ENCODE data around the gene NBAS. TPM values are rescaled to one million over a fixed set of nuclear protein-coding genes. Genes with fewer than 3 reads are reported as not detected.

NBAS gene
- total and polyA plus RNA-seq, 2 experiments from 2014 or later: 21.2 to 51.8 TPM

DNA sequence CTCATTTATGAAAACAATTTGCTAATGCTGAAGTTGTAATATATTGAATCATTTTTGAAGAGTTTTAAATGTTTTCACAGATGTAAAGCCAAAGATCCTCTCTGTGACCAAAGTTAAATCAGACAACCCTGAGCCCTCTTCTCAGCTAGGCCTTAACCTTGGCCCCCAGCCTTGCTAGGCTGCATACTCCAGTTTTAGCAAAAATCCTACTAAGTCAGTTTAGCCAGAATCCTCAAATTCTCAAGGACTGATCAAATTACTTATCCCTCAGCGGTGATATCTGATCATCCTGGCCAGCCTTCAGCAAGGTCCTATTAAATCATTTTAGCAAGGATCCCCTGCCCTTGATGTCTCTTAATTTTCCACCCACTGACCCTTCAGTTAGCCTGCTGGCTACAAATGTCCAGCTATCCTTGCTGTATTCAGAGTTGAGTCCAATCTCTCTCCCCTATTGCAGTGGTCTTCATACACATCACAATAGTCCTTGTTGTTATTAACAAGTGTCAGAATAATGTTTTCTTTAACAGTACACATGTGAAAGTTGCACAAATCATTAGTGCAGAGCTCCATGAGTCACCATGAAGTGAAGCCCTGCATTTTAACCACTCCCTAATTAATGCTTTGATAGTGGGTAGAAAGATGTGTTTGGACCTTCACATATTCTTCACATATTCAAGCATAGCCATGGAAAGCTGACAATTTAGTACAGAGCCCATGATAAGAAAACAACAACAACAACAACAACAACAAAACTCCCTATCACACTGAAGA lies 206.4 kb downstream of the NBAS start:
- no peak overlapping the region for H2AFZ ChIP-seq
- H3K36me3 ChIP-seq (ENCODE audit: low read depth): peaks cover 18% of the 10 kb centered on the region
- peaks cover 9% of the 10 kb centered on the region for H3K79me2 ChIP-seq (ENCODE audit: insufficient read depth)
- in situ Hi-C loops (cut with MboI): no loop called here
- H3K9me2 ChIP-seq (ENCODE audit: insufficient read depth): no peaks in the 10 kb centered on the region
- H3K9me3 ChIP-seq (ENCODE audit: low read depth): no peaks in the 10 kb centered on the region
- H3K4me3 ChIP-seq: no peak overlapping the region
- TF ChIP-seq EZH2 (IDR thresholded peaks at IDR 0.05; ENCODE audit: insufficient read depth, poor library complexity, severe bottlenecking) (no peak), EZH2phosphoT487 (IDR thresholded peaks at IDR 0.05; ENCODE audit: insufficient read depth, low read depth) (no peak)
- WGBS, 2 experiments (ENCODE audit: low coverage in 1 of 2, low lambda C conversion rate in 2 of 2, missing lambda C conversion rate in 2 of 2): 48 to 75% methylated on average over 1 of the region's 1 CpG
- H3F3A ChIP-seq (ENCODE audit: insufficient read depth): peaks cover 11% of the 10 kb centered on the region
- H3K9ac ChIP-seq: no peak overlapping the region
- peak; percentile 24 for DNase-seq
- no peak overlapping the region for H3K27ac ChIP-seq
- no peak overlapping the region for H3K4me2 ChIP-seq (ENCODE audit: unreplicated experiment)
- H4K20me1 ChIP-seq (ENCODE audit: insufficient read depth): no peaks in the 10 kb centered on the region
- peaks cover 11% of the 10 kb centered on the region for H3K4me1 ChIP-seq (ENCODE audit: insufficient read depth)
- H3K27me3 ChIP-seq (replicated peaks; ENCODE audit: insufficient read depth): no peaks in the 10 kb centered on the region

DNA sequence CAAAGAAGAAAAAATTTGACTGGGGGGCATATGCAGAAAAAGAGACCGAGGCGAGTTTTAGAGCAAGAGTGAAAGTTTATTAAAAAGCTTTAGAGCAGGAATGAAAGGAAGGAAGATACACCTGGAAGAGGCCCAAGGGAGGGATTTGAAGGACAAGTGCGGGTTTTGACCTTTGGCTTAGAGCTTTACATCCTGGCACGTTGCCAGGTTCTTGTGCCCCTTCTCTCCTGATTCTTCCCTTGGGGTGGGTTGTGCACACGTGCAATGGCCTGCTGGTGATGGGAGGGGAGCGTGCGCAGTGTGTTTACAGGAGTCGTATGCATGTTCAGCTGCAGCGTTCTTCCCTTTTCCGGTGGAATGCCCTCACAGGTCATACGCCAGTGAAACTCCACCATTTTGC lies 208.8 kb downstream of the NBAS start:
- no peak overlapping the region for H2AFZ ChIP-seq
- peaks cover 6% of the 10 kb centered on the region for H3K79me2 ChIP-seq (ENCODE audit: insufficient read depth)
- no peaks in the 10 kb centered on the region for H3K9me2 ChIP-seq (ENCODE audit: insufficient read depth)
- DNase-seq: no peak
- H3F3A ChIP-seq (ENCODE audit: insufficient read depth): no peaks in the 10 kb centered on the region
- no peak for TF ChIP-seq EZH2 (IDR thresholded peaks at IDR 0.05; ENCODE audit: insufficient read depth, poor library complexity, severe bottlenecking)
- TF ChIP-seq EZH2phosphoT487 (IDR thresholded peaks at IDR 0.05; ENCODE audit: insufficient read depth, low read depth): no peak
- no peaks in the 10 kb centered on the region for H3K27me3 ChIP-seq (replicated peaks; ENCODE audit: insufficient read depth)
- in situ Hi-C loops (cut with MboI): no loop called here
- no peaks in the 10 kb centered on the region for H4K20me1 ChIP-seq (ENCODE audit: insufficient read depth)
- no peak overlapping the region for H3K4me2 ChIP-seq (ENCODE audit: unreplicated experiment)
- peaks cover 18% of the 10 kb centered on the region for H3K36me3 ChIP-seq (ENCODE audit: low read depth)
- WGBS, 2 experiments (ENCODE audit: low coverage in 1 of 2, low lambda C conversion rate in 2 of 2, missing lambda C conversion rate in 2 of 2): 87 to 90% methylated on average over 11 of the region's 11 CpGs
- H3K27ac ChIP-seq: no peak overlapping the region
- no peak overlapping the region for H3K9ac ChIP-seq
- H3K4me3 ChIP-seq: no peak overlapping the region
- no peaks in the 10 kb centered on the region for H3K4me1 ChIP-seq (ENCODE audit: insufficient read depth)
- no peaks in the 10 kb centered on the region for H3K9me3 ChIP-seq (ENCODE audit: low read depth)

DNA sequence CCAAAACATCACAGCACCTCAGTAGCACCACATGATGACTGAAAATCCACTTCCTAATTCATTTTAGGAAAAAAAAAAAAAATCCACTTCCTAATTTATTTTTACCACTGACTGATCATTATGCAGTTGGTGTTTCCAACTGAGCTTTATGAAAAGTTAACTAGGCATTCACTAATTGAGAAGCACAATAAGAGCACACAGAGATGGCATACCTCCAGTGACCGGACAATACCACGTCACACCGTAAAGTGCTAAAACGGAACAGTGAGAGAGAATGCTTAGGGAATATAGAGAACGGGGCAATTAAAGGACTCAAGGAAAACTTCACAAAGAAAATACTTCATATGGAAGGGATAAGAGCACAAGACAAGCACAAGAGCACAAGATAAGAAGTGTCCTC lies 212.5 kb downstream of the NBAS start:
- Histone ChIP-seq H3K9me2 (ENCODE audit: insufficient read depth) (no peaks in the 10 kb centered on the region), H3K4me2 (ENCODE audit: unreplicated experiment) (no peak overlapping the region), H3K9me3 (ENCODE audit: low read depth) (no peaks in the 10 kb centered on the region), H3K36me3 (ENCODE audit: low read depth) (peaks cover 15% of the 10 kb centered on the region; the same call in 1 of the 2 replicates), H3K4me3 (no peak overlapping the region), H3K9ac (no peak overlapping the region), H3K79me2 (ENCODE audit: insufficient read depth) (peaks cover 5% of the 10 kb centered on the region), H3F3A (ENCODE audit: insufficient read depth) (no peaks in the 10 kb centered on the region), H3K27ac (no peak overlapping the region), H2AFZ (no peak overlapping the region), H3K4me1 (ENCODE audit: insufficient read depth) (no peaks in the 10 kb centered on the region), H3K27me3 (replicated peaks; ENCODE audit: insufficient read depth) (no peaks in the 10 kb centered on the region), H4K20me1 (ENCODE audit: insufficient read depth) (no peaks in the 10 kb centered on the region)
- in situ Hi-C loops (cut with MboI): no loop called here
- no peak for TF ChIP-seq EZH2phosphoT487 (IDR thresholded peaks at IDR 0.05; ENCODE audit: insufficient read depth, low read depth)
- WGBS, 2 experiments (ENCODE audit: low coverage in 1 of 2, low lambda C conversion rate in 2 of 2, missing lambda C conversion rate in 2 of 2): 98 to 99% methylated on average over 5 of the region's 5 CpGs
- no peak for DNase-seq

DNA sequence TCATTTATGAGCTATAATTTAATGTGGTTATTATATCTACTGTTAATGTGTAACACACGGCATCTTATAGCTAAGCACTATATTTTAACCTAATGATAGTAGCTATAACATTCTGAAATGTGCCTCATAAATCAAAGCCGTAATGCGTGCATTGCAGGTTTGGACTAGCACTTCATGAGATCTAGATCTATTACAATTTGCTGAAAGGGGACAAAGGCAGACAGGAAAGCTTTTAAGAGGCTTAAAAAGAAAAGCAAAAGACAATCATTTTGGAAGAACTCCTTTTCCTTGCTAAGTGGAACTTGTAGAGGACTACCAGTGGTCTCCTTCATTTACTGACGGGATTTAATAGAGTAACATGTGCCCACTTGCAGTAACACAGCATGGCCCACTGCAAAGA lies 213.1 kb downstream of the NBAS start:
- Histone ChIP-seq H3K27ac (no peak overlapping the region), H3K4me2 (ENCODE audit: unreplicated experiment) (no peak overlapping the region), H4K20me1 (ENCODE audit: insufficient read depth) (no peaks in the 10 kb centered on the region), H3K79me2 (ENCODE audit: insufficient read depth) (peaks cover 9% of the 10 kb centered on the region), H3K27me3 (replicated peaks; ENCODE audit: insufficient read depth) (no peaks in the 10 kb centered on the region), H3K9me3 (ENCODE audit: low read depth) (no peaks in the 10 kb centered on the region), H3K4me1 (ENCODE audit: insufficient read depth) (no peaks in the 10 kb centered on the region), H3K4me3 (no peak overlapping the region), H2AFZ (no peak overlapping the region), H3K9ac (no peak overlapping the region), H3K9me2 (ENCODE audit: insufficient read depth) (no peaks in the 10 kb centered on the region), H3K36me3 (ENCODE audit: low read depth) (peaks cover 12% of the 10 kb centered on the region; the same call in 1 of the 2 replicates), H3F3A (ENCODE audit: insufficient read depth) (no peaks in the 10 kb centered on the region)
- no peak for TF ChIP-seq EZH2 (IDR thresholded peaks at IDR 0.05; ENCODE audit: insufficient read depth, poor library complexity, severe bottlenecking)
- TF ChIP-seq EZH2phosphoT487 (IDR thresholded peaks at IDR 0.05; ENCODE audit: insufficient read depth, low read depth): no peak
- in situ Hi-C loops (cut with MboI): no loop called here
- no peak for DNase-seq
- WGBS, 2 experiments (ENCODE audit: low coverage in 1 of 2, low lambda C conversion rate in 2 of 2, missing lambda C conversion rate in 2 of 2): 99 to 100% methylated on average over 4 of the region's 4 CpGs

Measured in GM23248 (cell line).